Measurements from ENCODE around the gene HNRNPA2B1. TPM values are rescaled to one million over a fixed set of nuclear protein-coding genes. Genes with fewer than 3 reads are reported as not detected.
"Not testable (repeated sequence)": the region's sequence is repeated elsewhere in the genome, so short reads cannot be mapped to it uniquely, and the experiment has no call there.

The HNRNPA2B1 gene
- total RNA-seq, 2 donors from 2014 or later, result 695 to 940 TPM

- not testable (repeated sequence) for DNase-seq (ENCODE audit: low spot score in 2 of 2); H3K36me3 Mint-ChIP-seq; H3K27ac Mint-ChIP-seq; H3K9me3 Mint-ChIP-seq; ATAC-seq
Measured at GRCh38 chr7:26147646-26148306, 52.8 kb downstream of the HNRNPA2B1 start.

- DNase-seq (ENCODE audit: low spot score in 2 of 2), result no peak
Measured at GRCh38 chr7:26147030-26147429, 53.5 kb downstream of the HNRNPA2B1 start.

DNA sequence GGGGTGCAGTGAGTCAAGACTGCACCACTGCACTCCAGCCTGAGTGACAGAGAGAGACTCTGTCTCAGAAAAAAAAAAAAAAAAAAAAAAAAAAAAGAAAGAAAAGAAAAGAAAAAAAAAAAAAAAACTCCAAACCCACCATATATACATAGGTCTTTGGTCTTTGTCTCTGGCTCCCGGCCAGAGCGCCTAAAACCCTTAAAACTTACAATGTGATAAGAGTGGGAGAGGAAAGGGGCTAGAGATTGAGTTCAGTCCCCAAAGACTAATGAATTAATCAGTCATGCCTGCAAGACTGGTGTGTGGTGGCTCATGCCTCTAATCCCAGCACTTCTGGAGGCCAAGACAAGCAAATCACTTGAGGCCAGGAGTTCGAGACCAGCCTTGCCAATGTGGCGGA lies 55.3 kb downstream of the HNRNPA2B1 start:
- ATAC-seq, result no peak
- DNase-seq (ENCODE audit: low spot score in 2 of 2), result no peak
- H3K9me3 Mint-ChIP-seq, result no peaks in the 10 kb centered on the region
- H3K27ac Mint-ChIP-seq, result no peak overlapping the region
- no peaks in the 10 kb centered on the region for H3K36me3 Mint-ChIP-seq

More at GRCh38 chr7:26147030-26147429, 53.5 kb downstream of the HNRNPA2B1 start:
- ATAC-seq, result no peak
- Mint-ChIP-seq H3K27ac (no peak overlapping the region), H3K9me3 (no peaks in the 10 kb centered on the region), H3K36me3 (peaks cover 0 to 5% of the 10 kb centered on the region in 2 donors)

DNA sequence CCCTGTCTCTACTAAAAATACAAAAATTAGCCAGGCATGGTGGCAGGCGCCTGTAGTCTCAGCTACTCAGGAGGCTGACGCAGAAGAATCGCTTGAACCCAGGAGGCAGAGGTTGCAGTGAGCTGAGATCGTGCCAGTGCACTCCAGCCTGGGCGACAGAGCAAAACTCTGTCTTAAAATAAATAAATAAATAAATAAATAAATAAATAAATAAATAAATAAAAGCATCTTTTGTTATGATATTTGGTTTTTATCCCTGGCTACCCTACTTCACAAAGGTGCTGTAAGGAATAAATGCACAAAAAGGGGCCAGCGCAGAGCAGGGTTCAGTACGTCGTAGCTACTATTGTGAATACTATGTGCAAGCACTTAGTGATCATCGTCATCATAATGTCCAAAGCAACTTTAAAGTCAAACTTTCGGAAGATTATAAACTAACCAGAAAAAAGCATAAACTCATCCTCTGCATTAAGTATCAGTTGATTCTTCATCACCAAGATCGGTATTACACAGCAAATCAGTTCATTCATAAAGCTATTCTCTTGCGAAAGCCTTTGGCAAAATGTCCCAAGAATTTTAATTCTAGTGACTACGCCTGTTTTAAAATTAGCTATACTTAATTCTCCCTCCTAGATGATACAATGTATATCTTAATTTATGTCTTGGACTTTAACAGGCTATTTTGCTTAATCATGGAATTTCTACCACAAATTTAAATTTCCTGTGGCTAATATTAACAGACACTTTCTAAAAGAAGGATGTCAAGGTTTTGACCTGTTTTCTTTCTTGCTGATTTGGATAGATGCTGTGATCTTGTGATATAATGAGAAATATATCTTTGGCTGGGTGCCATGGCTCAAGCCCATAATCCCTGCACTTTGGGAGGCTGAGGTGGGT lies 56.1 kb downstream of the HNRNPA2B1 start:
- Mint-ChIP-seq H3K9me3 (no peaks in the 10 kb centered on the region), H3K27ac (no peak overlapping the region), H3K36me3 (no peaks in the 10 kb centered on the region)
- DNase-seq (ENCODE audit: low spot score in 2 of 2) (no peak), ATAC-seq (no peak)

DNA sequence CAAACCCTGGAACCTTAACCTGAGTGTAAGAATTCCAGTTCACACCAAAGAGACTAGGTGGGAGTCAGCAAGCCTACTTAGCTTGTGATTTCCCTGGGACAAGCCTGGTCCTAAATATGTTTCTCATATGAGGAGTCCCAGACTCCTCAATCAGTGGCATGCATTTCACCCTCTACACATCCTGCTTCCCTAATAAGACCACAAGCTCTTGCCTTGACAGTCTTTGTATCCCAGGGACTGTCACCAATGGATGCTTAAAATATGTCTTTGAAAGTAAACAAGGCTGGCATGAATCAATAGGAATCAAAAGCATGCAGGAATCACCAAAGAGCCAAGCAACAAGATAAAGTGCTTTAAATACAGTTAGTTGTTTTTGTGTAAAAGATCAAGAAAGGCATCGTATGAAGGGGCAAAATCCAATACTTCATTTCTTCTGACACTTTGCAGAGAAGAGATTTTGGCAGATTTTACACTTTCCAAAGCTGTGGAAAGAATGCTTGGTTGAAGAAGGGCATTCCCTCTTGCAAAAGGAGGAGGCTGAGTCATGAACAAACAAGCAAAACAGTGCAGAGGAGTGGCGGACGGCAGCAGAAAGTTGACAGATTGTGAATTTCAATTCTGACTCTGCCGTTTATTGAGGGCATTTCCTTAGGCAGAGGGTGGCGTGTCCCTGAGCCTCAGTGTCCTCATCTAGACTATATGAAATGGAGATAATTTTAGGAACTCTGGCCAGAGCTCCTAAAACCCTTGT lies 57.1 kb downstream of the HNRNPA2B1 start:
- DNase-seq (ENCODE audit: low spot score in 2 of 2), result no peak
- Mint-ChIP-seq H3K27ac (no peak overlapping the region), H3K36me3 (no peaks in the 10 kb centered on the region), H3K9me3 (no peaks in the 10 kb centered on the region)
- ATAC-seq, result no peak

- Mint-ChIP-seq H3K36me3 (no peaks in the 10 kb centered on the region), H3K9me3 (no peaks in the 10 kb centered on the region), H3K27ac (no peak overlapping the region)
- ATAC-seq (no peak), DNase-seq (ENCODE audit: low spot score in 2 of 2) (no peak)
Measured at GRCh38 chr7:26141077-26141476, 59.5 kb downstream of the HNRNPA2B1 start.

- ATAC-seq (no peak), DNase-seq (ENCODE audit: low spot score in 2 of 2) (no peak)
- Mint-ChIP-seq H3K9me3 (no peaks in the 10 kb centered on the region), H3K36me3 (no peaks in the 10 kb centered on the region), H3K27ac (no peak overlapping the region)
Measured at GRCh38 chr7:26140380-26140779, 60.2 kb downstream of the HNRNPA2B1 start.

Other genes starting within 250 kb of the HNRNPA2B1 start
- 10 to 100 TPM; 13.0 to 24.0 TPM for gene NFE2L3, start 48.5 kb downstream of the HNRNPA2B1 start, total RNA-seq
- 100 to 1,000 TPM; 212 to 271 TPM for gene CBX3, start 999 bp upstream of the HNRNPA2B1 start, total RNA-seq
- 10 to 100 TPM; 19.9 to 44.6 TPM for gene SNX10, start 91.1 kb upstream of the HNRNPA2B1 start, total RNA-seq